ENCODE data around the gene TNS1. TPM values are rescaled to one million over a fixed set of nuclear protein-coding genes. Genes with fewer than 3 reads are reported as not detected.

The TNS1 gene
- total RNA-seq, 1 experiment from 2014 or later, result 6.2 TPM

DNA sequence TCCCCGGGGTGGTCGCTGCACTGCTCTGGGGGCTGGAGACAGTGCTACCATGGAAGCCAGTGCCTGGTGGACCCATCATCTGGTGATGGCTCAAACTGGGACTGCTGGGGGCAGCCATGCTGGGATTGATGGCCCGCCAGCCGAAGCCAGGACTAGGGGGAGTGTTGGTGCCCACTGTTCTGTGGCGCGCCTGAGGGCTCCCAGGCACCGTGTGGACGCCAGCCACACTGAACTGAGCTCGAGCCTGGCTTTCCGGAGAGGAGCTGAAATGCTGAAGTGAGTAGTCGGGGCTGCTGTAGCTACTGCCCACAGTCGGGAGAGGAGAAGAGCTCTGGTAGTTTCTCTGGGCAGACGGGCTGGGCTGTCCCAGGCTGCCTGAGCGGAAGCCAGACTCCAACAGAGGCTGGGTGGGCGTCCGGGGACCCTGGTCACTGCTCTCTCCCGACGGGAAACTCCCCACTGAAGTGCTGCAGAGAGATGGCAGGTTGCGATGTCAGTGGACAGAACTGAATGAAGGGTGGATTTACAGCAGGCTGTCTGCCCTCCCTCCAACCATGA is 184.4 kb downstream of the TNS1 start:
- peaks cover 3 to 9% of the 10 kb centered on the region in 2 experiments; a peak in 3 of 4 replicates for H3K4me1 ChIP-seq (ENCODE audit: control insufficient read depth in 1 of 2, insufficient read depth in 2 of 2, low read length in 2 of 2)
- H3K9me2 ChIP-seq (ENCODE audit: insufficient read depth), result no peaks in the 10 kb centered on the region
- no peaks in the 10 kb centered on the region for H3K27me3 ChIP-seq (ENCODE audit: insufficient read depth, low read length)
- H3K36me3 ChIP-seq (ENCODE audit: control insufficient read depth in 1 of 2, insufficient read depth in 2 of 2, low read length in 2 of 2), result no peaks in the 10 kb centered on the region
- no peak overlapping the region for H3K9ac ChIP-seq (ENCODE audit: low read length)
- ChIA-PET RAD21 (ENCODE audit: low non-redundant PET in 1 of 2, low total read pairs in 2 of 2, uncharacterized antibody in 2 of 2, unreplicated experiment in 2 of 2) (no interaction called here), POLR2A (no interaction called here), CTCF (no interaction called here)
- no peak for ATAC-seq
- H3K27ac ChIP-seq (ENCODE audit: low read depth, low read length), result no peak overlapping the region
- no peak overlapping the region for H2AFZ ChIP-seq (ENCODE audit: low read depth, low read length, poor library complexity, severe bottlenecking)
- intact Hi-C loops (cut with micrococcal nuclease), result no loop called here
- no peaks in the 10 kb centered on the region for H3K9me3 ChIP-seq (ENCODE audit: control insufficient read depth in 1 of 2, insufficient read depth in 1 of 2, low read depth in 1 of 2, low read length in 2 of 2)
- no peaks in the 10 kb centered on the region for H4K20me1 ChIP-seq (ENCODE audit: insufficient read depth)
- no peaks in the 10 kb centered on the region for H3K79me2 ChIP-seq (ENCODE audit: insufficient read depth, low read length)
- no peak for DNase-seq (ENCODE audit: low read depth, low spot score)
- no TSS peak for BruUV-seq (replicated peaks)
- TF ChIP-seq SIN3A (IDR thresholded peaks at IDR 0.05; ENCODE audit: low read depth) (no peak), ZFX (IDR thresholded peaks at IDR 0.05) (no peak), YY1 (IDR thresholded peaks at IDR 0.05; ENCODE audit: extremely low read depth, insufficient replicate concordance, low read depth, low read length) (no peak), SP1 (IDR thresholded peaks at IDR 0.05; ENCODE audit: low read depth) (no peak), TCF7L2 (IDR thresholded peaks at IDR 0.05; ENCODE audit: borderline replicate concordance, extremely low read depth, insufficient read depth, insufficient read length) (no peak), CEBPB (IDR thresholded peaks at IDR 0.05; ENCODE audit: low read depth) (no peak), SRF (IDR thresholded peaks at IDR 0.05; ENCODE audit: low read depth) (no peak), EGR1 (IDR thresholded peaks at IDR 0.05; ENCODE audit: low read depth) (no peak), RAD21 (IDR thresholded peaks at IDR 0.05; ENCODE audit: low read depth) (no peak), CBX3 (IDR thresholded peaks at IDR 0.05; ENCODE audit: low read depth) (no peak), POLR2AphosphoS5 (IDR thresholded peaks at IDR 0.05; ENCODE audit: low read depth, low read length) (no peak), EZH2phosphoT487 (IDR thresholded peaks at IDR 0.05; ENCODE audit: borderline replicate concordance) (no peak), POLR2A (IDR thresholded peaks at IDR 0.05; ENCODE audit: borderline replicate concordance, extremely low read depth, insufficient read depth, insufficient read length) (no peak), ZNF274 (IDR thresholded peaks at IDR 0.05; ENCODE audit: low read depth, low read length) (no peak), EZH2 (IDR thresholded peaks at IDR 0.05) (no peak), JUND (IDR thresholded peaks at IDR 0.05) (no peak)
- TF ChIP-seq, protein P1, sequence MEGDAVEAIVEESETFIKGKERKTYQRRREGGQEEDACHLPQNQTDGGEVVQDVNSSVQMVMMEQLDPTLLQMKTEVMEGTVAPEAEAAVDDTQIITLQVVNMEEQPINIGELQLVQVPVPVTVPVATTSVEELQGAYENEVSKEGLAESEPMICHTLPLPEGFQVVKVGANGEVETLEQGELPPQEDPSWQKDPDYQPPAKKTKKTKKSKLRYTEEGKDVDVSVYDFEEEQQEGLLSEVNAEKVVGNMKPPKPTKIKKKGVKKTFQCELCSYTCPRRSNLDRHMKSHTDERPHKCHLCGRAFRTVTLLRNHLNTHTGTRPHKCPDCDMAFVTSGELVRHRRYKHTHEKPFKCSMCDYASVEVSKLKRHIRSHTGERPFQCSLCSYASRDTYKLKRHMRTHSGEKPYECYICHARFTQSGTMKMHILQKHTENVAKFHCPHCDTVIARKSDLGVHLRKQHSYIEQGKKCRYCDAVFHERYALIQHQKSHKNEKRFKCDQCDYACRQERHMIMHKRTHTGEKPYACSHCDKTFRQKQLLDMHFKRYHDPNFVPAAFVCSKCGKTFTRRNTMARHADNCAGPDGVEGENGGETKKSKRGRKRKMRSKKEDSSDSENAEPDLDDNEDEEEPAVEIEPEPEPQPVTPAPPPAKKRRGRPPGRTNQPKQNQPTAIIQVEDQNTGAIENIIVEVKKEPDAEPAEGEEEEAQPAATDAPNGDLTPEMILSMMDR (IDR thresholded peaks at IDR 0.05 in 2 of 3, conservative IDR thresholded peaks at IDR 0.05 in 1 of 3; ENCODE audit: borderline replicate concordance in 1 of 3, insufficient read depth in 1 of 3, low read depth in 2 of 3, low read length in 2 of 3), result no peak
- TF ChIP-seq, protein P2, sequence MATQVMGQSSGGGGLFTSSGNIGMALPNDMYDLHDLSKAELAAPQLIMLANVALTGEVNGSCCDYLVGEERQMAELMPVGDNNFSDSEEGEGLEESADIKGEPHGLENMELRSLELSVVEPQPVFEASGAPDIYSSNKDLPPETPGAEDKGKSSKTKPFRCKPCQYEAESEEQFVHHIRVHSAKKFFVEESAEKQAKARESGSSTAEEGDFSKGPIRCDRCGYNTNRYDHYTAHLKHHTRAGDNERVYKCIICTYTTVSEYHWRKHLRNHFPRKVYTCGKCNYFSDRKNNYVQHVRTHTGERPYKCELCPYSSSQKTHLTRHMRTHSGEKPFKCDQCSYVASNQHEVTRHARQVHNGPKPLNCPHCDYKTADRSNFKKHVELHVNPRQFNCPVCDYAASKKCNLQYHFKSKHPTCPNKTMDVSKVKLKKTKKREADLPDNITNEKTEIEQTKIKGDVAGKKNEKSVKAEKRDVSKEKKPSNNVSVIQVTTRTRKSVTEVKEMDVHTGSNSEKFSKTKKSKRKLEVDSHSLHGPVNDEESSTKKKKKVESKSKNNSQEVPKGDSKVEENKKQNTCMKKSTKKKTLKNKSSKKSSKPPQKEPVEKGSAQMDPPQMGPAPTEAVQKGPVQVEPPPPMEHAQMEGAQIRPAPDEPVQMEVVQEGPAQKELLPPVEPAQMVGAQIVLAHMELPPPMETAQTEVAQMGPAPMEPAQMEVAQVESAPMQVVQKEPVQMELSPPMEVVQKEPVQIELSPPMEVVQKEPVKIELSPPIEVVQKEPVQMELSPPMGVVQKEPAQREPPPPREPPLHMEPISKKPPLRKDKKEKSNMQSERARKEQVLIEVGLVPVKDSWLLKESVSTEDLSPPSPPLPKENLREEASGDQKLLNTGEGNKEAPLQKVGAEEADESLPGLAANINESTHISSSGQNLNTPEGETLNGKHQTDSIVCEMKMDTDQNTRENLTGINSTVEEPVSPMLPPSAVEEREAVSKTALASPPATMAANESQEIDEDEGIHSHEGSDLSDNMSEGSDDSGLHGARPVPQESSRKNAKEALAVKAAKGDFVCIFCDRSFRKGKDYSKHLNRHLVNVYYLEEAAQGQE (IDR thresholded peaks at IDR 0.05; ENCODE audit: low read depth), result no peak
- TF ChIP-seq, protein P3, sequence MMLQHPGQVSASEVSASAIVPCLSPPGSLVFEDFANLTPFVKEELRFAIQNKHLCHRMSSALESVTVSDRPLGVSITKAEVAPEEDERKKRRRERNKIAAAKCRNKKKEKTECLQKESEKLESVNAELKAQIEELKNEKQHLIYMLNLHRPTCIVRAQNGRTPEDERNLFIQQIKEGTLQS (IDR thresholded peaks at IDR 0.05), result no peak
- H3K4me2 ChIP-seq (ENCODE audit: low read length), result no peak overlapping the region
- no peak overlapping the region for H3K4me3 ChIP-seq (replicated peaks in 1 of 2; ENCODE audit: low read depth in 1 of 2, low read length in 2 of 2)

Measured in HCT116 (cell line).